Thoracic aorta (tissue), 2 donors: Measurements from ENCODE around the gene RRP7A. TPM values are rescaled to one million over a fixed set of nuclear protein-coding genes. Genes with fewer than 3 reads are reported as not detected.
"Not testable (repeated sequence)": the region's sequence is repeated elsewhere in the genome, so short reads cannot be mapped to it uniquely, and the experiment has no call there.

Source experiments
- ATAC-seq: fragments of 150-250 bp; one replicate; pipeline ENCODE4 v1.8.0; 2017; ENCODE audit warnings: low read depth; ENCODE audit not compliant: insufficient number of reproducible peaks, low FRiP score
- DNase-seq: peaks from one replicate; pipeline ENCODE4 v3.0.0-alpha.2; 2020; ENCODE audit warnings: low spot score
- H3K27ac ChIP-seq, 2 donors: fragments of 200-600 bp; sonication (generic); 1 replicate in 1 of 2; 2 replicates in 1 of 2; pipeline ENCODE4 v1.5.1; 2016; ENCODE audit warnings: mild to moderate bottlenecking in 2 of 2, moderate library complexity in 2 of 2
- H3K27me3 ChIP-seq: fragments of 200-600 bp; sonication (generic); replicated peaks from 2 replicates; pipeline ENCODE4 v1.6.0; 2016; ENCODE audit warnings: mild to moderate bottlenecking; ENCODE audit not compliant: insufficient read depth
- H3K36me3 ChIP-seq: fragments of 200-600 bp; sonication (generic); one replicate; pipeline ENCODE4 v1.5.1; 2016
- H3K4me1 ChIP-seq, 2 donors: fragments of 200-600 bp; sonication (generic); 1 replicate in 1 of 2; 2 replicates in 1 of 2; pipeline versions ENCODE4 v1.5.1 to v1.6.0; 2016; ENCODE audit warnings: low read depth in 2 of 2, mild to moderate bottlenecking in 1 of 2; ENCODE audit not compliant: control insufficient read depth in 1 of 2
- H3K4me3 ChIP-seq: fragments of 200-600 bp; sonication (generic); 2 replicates; pipeline ENCODE4 v1.5.1; 2016; ENCODE audit warnings: mild to moderate bottlenecking
- H3K9me3 ChIP-seq: fragments of 200-600 bp; sonication (generic); 2 replicates; pipeline ENCODE4 v1.5.1; 2016
- CTCF ChIP-seq: fragments of 200-600 bp; sonication (generic); IDR thresholded peaks from one replicate; pipeline ENCODE4 v1.5.1; 2019; ENCODE audit warnings: antibody characterized with exemption
- total RNA-seq, 2 donors: library from RNA; depleted of rRNA; stranded (reverse); fragments of >200 nt; gene quantifications; one replicate each; pipeline versions ENCODE4 v1.1.0 to v1.2.3, GENCODE V29; 2016

Gene RRP7A
- total RNA-seq, 2 donors from 2014 or later, result 22.0 to 24.1 TPM

- Histone ChIP-seq H3K4me3 (no peak overlapping the region), H3K36me3 (no peaks in the 10 kb centered on the region), H3K27me3 (no peaks in the 10 kb centered on the region), H3K9me3 (no peaks in the 10 kb centered on the region), H3K27ac (no peak overlapping the region), H3K4me1 (no peaks in the 10 kb centered on the region)
- no peak for TF ChIP-seq CTCF
- DNase-seq, result no peak
- ATAC-seq, result no peak
Measured at GRCh38 chr22:42536166-42536565, 16.6 kb upstream of the RRP7A start.

GRCh38 chr22:42535082-42535731, 15.6 kb upstream of the RRP7A start:
- H3K9me3 ChIP-seq, DNase-seq, H3K4me1 ChIP-seq, H3K36me3 ChIP-seq, H3K4me3 ChIP-seq, H3K27me3 ChIP-seq, H3K27ac ChIP-seq, ATAC-seq: not testable (repeated sequence)

- Histone ChIP-seq H3K4me1 (no peaks in the 10 kb centered on the region), H3K27me3 (no peaks in the 10 kb centered on the region), H3K9me3 (no peaks in the 10 kb centered on the region), H3K27ac (no peak overlapping the region), H3K36me3 (no peaks in the 10 kb centered on the region), H3K4me3 (no peak overlapping the region)
- DNase-seq (no peak), ATAC-seq (no peak)
- no peak for TF ChIP-seq CTCF
Measured at GRCh38 chr22:42533638-42533977, 14.0 kb upstream of the RRP7A start.

- not testable (repeated sequence) for H3K27me3 ChIP-seq, H3K4me3 ChIP-seq, ATAC-seq, H3K4me1 ChIP-seq, H3K36me3 ChIP-seq, H3K27ac ChIP-seq, DNase-seq, H3K9me3 ChIP-seq
Measured at GRCh38 chr22:42531401-42532084, 11.9 kb upstream of the RRP7A start.

- DNase-seq, H3K9me3 ChIP-seq, H3K27me3 ChIP-seq, ATAC-seq, H3K4me3 ChIP-seq, H3K27ac ChIP-seq, H3K36me3 ChIP-seq, H3K4me1 ChIP-seq: not testable (repeated sequence)
Measured at GRCh38 chr22:42529435-42529834, 9.8 kb upstream of the RRP7A start.

- H3K4me1 ChIP-seq, result no peaks in the 10 kb centered on the region
- H3K27me3 ChIP-seq, result no peaks in the 10 kb centered on the region
- H3K36me3 ChIP-seq, result no peaks in the 10 kb centered on the region
- H3K27ac ChIP-seq, result no peak overlapping the region
- no peak for ATAC-seq
- no peaks in the 10 kb centered on the region for H3K9me3 ChIP-seq
- TF ChIP-seq CTCF, result no peak
- no peak overlapping the region for H3K4me3 ChIP-seq
- DNase-seq, result no peak
Measured at GRCh38 chr22:42528591-42529307, 9.2 kb upstream of the RRP7A start.
